Measurements from ENCODE around the gene APBB2.
A peak's percentile ranks its signal among the peaks of the same experiment; 100 is the strongest.

Gene APBB2

DNA sequence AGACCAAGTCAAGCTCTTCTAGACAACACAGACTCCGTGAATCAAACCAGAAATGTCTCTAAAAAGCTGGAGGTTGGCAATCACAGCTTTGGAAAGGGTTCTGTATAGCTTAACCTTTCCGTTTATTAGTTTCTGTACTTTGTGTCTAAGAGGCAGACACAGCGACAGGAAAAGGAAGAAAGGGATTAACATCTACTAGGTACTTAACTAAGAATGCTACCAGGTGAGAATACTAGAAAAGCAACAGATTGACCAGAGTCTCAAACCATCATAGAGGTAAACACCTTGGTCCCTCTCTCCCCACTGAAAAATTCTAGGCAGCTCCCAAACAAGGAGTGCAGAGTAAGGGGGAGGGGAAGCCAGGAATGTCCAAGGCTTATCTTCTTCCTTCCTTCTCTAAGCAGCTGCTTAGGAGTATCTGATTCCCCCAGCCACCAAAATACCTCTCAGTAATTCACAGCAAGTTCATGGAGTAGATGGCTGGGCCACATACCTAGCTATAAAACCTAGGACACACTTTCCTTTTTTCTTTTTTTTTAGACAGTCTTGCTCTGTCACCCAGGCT, 80.8 kb downstream of the APBB2 start:
- DNase-seq: no peak

DNA sequence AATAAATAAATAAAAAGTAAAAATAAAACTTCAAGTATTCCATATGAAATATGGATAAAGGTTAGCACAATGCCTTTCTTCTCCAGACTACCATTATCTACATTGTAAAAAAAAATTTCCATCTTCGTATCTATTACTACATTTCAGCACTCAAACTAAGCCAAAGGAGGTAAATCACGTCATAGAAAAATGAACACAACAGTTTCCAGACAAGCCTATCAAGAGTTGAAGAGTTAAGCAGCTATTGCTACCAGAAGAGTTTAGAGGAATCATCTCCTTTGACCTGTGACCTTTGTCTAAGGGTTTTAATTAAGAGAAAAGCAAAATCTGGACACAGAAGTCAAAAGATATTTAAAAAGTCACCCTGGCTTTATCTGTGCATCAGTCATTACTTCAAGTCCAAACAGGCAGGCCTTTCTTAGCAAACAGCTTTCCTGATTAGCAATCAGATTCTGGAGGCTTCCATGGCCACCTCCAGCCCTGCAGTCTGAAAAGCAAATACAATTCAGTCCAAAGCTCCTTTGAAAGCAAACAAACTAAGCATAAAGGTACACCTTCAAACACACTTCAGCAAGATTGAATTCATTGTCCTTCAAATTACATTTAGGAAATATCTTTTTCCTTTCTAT, 82.2 kb downstream of the APBB2 start:
- DNase-seq: no peak

DNA sequence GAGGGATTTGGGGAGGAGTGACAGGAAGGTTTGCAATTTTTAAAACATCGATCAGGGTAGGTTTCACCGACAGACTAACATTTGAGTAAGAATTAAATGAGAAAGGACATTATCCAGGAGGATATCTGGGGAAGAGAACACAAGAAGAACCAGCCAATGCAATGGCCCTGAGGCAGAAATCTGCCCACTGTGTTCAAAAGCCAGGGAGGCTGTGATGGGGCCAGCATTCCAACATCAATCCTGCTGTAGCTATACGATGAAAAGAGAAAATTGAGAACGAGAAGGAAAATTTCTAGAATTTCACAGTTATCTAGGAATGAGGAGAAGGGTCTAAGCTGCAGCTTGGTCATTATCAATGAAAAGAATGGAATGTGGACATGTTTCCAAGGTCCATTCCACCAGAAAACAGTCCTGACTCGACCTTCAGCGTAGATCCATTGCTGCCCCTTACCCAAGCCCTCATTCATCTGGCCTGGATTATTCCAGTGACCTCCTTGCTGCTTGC, 84.4 kb downstream of the APBB2 start:
- no peak for DNase-seq

DNA sequence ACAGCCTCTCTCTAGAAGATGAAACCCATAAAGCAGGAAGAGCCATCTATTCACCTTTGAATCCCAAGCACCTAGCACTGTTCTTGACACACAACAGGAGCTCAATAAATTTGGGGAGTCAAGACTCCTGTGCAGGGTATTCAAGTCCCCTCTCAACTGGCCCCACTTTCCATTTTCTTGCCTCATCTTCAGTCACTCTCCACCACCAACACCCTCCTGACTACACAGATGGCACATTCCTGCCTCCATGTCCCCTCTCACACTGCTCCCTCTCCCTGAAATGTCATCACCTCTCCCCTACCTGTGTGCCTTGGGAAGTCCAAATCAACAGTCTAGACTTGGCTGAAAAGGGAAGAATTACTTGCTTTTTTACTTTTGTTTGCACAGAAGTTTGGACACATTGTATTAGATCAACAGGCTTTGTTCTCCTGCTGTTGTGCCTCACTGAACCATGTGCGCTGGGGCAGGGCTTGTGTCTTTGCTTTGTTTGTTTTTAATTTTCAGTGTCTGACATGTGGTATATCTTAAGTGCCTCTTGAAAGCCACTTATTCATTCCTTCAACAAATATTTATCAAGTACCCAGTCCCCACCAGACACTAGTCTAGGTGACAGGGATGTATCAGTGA, 85.1 kb downstream of the APBB2 start:
- no peak for DNase-seq

DNA sequence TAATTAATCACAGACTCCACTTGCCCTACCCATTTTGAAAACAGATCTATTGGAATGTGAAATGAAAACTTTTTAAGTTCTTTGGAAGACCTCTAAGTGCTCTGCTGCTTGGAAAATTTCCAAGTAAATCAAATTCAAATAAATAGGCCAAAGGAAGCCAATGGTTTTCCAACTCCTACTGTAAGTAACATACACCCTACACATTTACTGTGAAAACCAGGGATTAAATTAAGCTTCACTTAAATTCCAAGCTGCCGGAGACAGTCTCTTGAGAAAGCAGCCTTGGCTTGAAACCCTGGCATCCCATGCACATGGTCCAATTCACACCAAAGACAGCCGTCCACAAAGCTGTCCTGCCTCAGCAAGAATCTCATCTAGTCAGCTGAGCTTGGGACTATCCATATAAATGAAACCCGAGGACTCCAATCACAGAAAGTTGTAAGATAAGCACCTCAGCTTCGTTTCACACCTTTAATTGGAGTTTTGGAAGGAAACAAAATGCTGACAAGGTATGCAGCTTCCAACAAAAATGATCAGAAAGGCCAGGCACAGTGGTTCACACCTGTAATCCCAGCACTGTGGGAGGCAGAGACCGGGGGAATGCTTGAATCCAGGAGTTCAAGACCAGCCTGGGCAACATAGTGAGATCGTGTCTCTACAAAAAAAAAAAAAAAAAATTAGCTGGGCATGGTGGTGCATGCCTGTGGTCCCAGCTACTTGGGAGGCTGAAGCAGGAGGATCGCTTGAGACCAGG, 88.6 kb downstream of the APBB2 start:
- no peak for DNase-seq

DNA sequence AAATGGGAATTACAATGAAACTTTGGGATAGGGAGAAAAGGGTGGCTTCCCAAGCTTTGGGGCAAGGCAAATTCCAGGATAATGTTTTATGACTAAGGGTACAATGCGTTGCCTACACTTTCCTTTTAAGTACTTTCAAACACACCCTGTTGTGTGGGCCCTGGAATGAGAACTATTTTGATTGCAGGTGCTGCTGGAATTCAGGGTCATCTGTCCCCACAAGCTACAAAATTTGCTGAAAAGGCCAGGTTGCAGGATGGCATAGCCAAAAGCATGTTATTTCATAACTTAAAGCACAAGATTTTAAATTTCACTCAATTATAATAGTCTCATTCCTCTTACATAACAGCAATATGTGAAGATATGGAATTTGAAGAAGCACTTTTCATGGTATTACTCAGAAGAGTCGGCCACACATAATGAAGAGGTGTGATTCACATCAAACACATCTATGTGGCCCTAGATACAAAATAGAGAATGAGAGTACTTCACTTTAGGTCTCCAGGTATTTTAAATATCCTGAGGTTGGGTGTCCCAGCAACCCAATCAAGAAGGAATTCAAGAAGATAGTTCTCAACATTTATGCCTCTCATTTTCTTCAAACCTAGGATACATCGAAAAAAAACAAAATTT, 89.3 kb downstream of the APBB2 start:
- no peak for DNase-seq

DNA sequence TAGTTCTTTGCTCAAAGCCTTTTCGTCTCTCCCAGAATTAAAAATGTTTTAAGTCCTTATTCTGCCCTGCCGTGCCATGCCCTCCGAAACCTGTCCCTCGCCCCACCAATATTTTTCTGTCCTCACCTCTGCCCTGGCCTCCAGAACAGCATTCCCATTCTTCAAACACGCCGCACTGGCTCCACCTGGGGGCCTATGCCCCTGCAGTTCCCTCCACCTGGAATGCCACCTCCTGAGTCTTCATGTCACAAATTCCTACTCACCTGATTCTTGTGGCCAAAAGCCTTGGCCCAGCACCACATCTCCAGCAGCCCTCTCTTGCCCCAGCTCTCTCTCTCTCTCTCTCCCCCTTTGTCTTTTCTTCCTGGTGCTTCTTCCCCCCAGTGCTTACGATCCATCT, 91.6 kb downstream of the APBB2 start:
- DNase-seq: no peak

DNA sequence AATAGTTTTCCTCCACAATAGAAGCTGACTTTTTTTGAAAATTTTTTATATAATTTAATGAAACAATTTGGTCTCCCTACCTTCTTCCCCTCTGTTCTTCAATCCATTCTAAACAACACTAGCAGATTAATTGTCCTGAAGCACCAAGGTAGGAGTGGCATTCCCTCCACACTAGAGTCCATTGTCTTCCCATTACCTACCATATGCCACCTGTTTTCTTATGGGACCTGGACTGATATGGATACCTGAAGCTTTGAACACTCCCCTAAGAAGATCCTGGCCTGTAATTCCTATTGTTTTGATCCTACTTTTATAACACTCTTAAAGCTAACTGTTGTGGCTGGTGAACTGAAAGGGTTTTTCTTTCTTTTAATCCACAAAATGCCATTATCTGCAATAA, 92.0 kb downstream of the APBB2 start:
- DNase-seq: no peak

DNA sequence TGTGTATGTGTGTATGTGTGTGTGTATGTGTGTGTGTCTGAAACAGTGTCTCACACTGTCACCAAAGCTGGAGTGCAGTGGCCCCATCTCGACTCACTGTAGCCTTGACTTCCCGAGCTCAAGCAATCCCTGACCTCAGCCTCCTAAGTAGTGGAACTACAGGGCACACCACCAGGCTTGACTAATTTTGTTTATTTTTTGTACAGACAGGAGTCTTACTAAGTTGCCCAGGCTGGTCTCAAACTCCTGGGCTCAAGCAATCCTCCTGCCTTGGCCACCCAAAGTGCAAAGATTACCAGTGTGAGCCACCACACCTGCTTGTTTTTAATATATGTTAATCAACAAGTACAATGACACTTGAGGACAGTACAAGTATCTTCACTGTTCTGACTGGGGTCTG, 92.4 kb downstream of the APBB2 start:
- DNase-seq: no peak

DNA sequence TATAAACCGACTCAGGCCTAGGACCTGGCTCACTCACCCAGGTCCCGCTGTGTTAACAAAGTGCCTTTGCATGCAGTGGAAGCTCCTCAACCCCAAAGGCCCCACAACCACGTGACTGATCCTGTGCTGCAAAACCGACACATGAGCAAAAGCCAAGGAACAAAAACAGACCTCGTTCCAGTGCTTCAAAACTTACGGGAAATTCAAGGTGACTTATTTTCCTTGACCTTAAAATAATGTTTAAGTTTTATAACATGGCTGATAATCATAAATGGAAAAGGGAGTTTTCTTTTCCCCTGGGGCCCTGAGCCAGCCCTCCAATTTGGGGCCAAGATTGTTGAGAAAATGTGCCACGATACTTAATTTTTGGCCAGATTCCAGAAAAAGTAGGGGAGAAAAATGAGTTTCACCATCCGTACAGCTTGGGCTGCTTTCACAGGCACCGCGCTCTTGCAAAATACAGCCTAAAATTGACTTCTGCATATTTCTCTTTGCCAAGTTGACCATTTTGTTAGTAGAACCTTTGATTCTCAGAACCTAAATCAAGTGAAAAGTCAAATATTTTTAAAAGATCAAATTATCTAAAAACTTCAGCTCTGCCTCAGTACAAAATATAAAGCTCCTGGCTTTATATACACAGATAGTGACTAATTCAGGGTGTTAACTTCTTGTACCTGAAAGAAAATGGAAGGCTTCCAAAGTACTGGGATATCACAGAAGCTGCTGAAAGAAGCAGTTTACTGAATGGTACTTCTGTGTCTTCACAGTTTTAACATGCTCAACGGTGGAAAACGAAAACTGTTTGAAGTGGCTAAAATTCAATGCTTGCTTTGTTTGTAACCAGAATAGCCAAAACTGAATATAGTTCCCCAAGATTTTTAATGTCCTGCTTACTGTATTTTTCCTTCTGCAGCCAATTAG, 93.8 kb downstream of the APBB2 start:
- peak; percentile 42 to 44 for DNase-seq

DNA sequence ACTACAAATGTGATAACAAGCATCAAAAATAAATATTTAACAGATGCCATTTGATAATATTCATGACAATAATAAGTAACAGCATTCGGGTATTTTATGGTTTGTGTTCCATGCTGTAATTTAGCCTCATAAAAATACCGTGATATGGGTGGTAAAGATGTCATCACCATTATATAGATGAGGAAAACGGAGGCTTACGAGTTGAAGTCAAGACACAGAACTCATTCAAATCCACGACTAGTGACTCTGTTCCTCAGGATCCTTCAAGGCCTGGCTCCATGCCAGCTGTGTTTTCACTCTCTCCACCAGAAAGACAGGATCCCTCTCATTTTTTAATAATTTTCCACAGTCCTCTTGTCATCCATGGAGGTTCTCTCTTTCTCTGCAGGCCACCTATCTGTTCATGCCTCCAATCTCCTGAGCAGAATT, 94.5 kb downstream of the APBB2 start:
- DNase-seq: no peak

DNA sequence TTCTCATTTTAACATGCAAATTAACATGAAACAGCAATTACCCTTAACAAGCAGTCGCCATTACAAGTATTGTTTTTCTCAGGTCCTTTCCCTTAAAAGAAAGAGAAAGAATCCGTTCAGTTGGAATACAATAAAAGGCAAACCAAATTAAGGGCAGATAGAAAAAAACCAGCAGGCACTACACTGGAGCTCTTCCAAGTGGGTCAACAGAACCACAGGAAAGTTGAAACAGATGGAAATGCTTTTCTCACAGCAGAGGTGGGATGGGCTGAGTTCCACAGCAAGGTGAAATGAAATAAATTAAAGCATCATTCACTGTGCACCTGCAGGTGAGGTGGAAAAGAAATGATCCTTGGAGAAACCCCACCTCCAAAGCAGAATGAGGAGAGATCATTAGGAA, 102.6 kb downstream of the APBB2 start:
- DNase-seq: no peak

DNA sequence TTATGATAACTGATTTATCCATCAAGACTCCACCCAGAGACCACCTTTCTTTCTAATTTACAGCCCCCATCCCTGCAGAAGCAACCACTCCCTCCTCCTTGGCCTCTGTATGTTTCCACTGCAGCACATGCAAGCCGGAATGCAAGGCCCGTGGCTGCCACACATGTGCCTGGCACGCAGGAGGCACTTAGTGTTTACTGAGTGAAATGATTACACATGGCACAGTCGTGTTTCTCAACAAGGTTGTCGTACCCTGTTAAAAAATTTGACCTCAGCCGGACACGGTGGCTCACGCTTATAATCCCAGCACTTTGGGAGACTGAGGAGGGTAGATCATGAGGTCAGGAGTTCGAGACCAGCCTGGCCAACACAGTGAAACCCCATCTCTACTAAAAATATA, 104.3 kb downstream of the APBB2 start:
- DNase-seq: no peak

DNA sequence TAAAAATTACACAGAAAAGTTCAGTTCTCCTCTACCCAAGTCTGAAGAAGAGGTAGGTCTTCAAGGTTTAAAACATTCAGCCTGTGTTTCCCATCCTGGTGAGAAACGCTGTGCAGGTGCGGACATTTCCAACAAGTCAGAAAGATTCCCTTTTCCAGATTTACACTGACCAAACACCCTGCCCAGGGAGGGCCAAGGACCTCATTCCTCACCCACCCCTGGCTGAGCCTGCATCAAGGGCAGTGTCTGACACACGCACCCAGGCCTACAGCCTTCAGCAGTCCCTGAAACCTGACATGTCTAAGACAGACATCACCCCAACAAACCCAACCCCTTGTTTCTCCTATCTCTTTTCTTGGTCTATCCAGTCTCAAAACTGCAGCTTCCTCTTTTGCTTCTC, 105.9 kb downstream of the APBB2 start:
- DNase-seq: peak in 1 of 2 experiments; percentile 7

DNA sequence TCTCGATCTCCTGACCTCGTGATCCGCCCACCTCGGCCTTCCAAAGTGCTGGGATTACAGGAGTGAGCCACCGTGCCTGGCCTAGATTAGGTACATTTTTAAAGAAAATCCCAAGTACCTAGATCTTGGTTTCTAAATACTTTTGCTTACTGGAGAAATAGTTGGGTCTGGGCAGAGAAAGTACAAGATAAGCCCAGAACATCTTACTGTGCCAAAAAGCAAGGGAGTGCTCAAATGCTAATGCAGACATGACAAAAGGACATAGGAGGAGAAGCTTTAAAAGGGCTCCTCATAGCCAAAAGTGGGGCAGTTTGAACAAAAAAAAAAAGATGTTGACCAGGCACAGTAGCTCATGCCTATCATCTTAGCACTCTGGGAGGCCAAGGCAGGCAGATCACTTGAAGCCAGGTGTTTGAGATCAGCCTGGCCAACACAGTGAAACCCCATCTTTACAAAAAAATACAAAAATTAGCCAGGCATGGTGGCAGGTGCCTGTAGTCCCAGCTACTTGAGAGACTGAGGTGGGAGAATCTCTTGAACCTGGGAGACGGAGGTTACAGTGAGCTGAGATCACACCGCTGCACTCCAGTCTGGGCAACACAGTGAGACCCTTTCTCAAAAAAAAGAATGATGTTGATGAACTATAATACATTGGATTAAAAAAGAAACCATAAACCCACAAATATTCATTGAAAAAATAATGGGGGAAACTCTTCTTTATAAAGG, 107.5 kb downstream of the APBB2 start:
- no peak for DNase-seq

DNA sequence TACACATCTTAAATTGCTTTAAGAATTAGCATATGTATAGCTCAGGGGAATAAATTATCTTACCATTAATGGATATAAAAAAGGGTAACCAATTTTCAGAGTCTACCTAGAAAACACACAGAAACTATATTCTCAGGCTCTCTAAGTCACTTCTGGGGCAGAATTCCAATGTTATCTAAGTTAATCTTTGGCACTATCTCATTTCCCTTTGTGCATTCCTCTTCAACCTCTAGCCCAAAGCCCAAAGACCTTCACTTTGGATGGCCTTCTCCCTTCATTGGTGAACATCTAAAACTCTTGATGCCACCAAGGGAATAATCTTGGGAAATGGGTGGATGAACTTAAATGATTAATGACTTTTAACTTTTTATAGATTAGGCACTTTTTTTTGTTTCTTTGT, 108.3 kb downstream of the APBB2 start:
- DNase-seq: no peak

DNA sequence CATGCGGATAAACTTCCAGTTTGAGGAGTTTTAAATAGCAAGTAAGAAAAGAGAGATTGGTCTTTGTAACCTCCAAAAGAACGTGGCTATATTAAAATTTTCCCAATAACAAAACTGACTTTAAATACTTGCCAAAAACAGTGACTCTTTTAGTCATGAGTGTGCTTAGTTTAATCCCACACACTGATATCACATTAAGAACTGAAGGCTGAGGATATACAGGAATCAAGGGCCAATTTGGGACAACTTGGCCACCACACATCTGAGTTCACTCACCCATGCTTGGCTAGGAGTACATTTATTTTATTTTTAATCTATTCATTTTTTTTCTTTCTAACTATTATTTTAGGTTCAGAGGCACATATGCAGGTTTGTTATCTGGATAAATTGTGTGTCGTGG, 110.2 kb downstream of the APBB2 start:
- no peak for DNase-seq

DNA sequence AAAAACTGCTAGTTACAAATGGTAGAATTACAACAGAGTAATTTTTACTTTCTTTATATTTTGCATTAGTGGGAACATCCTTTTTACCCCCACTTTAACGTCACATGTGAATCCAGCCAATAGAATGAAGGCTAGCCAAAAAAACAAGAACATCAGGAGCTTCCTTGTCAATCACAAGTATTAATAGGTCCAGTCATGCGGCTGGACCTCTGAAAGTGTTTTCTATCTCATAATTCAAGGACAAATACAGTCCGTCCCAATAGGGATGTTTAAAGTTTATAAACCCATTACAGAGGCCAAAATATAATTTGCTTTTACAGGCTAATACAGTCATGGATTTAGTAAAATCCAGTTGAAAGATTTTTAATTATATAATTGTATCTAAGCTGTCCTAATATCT, 110.7 kb downstream of the APBB2 start:
- DNase-seq: no peak

DNA sequence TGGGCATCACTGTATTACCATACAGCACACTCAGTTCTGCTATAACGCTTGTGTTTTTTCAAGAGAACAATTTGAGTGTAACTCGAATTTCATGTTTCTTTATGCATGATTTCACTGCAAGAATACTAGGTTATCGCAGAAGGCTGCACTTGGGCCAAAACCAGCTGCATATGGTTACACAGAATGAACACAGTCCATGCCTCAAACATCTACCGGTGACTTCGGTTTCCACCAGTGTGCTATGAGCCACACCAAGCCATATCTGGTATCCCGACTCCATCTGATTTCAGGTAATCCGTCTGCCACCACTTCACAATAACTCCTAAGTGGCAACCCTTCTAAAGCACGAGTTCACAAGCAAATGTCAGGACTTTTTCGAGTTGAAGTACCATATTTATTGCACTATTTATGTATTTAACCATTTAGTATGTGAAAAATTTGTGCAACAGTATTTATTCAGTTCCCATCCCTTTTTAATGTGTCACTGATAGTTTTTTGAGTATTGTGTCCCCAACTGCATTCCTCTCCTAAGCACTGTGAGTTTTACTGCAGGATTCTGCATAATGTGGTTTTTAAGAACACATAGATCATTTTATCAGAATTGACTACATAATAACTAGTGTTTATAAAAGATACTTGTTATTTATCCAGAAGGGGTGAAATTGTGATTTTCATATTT, 111.8 kb downstream of the APBB2 start:
- no peak for DNase-seq

DNA sequence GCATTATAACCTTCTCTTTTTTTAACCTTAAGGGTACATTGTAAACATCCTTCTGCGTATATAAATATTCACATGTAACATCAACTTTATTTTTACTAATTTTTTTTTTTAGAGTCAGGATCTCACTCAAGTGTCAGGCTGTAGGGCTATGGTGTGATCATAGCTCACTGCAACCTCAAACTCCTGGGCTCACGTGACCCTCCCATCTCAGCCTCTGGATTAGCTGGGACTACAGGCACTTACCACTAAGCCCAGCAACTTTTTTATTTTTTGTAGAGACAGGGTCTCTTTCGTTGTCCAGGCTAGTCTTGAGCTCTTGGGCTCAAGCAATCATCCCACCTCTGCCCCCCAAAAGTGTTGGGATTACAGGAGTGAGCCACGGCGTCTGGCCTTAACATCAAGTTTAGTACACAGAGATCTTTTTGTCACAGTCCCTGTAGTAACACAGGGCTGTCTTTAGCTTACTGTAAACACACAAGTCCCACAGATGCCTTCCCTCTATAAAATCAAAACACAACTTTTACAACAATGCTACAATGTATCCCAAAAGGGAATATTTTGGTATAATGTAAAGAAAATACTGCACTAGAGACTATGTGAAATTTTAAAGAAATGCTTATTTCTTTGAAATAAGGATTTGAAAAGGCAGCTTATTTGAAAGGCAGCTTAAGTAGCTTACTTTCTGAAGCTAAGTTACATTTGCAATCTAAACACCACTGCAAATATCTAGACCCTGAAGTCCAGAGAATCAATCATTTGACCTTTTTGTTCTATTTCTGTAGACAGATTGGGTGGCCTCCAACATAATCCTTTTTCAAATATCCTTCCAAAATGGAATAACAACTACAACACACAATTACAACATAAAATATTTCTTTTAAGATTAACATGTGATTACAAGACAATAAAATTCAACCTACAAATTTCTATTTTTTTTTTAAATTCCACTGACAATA, 116.0 kb downstream of the APBB2 start:
- no peak for DNase-seq
